GM10266 (cell line): ENCODE measurements around the gene PEAK1.
A peak's percentile ranks its signal among the peaks of the same experiment; 100 is the strongest.
"Not testable (repeated sequence)": the region's sequence is repeated elsewhere in the genome, so short reads cannot be mapped to it uniquely, and the experiment has no call there.

Source experiments
- DNase-seq: peaks from one replicate; pipeline ENCODE4 v3.0.0; 2012; ENCODE audit errors: extremely low spot score
- CTCF ChIP-seq: IDR thresholded peaks from 2 replicates; pipeline ENCODE4 v1.5.1; 2012; ENCODE audit warnings: mild to moderate bottlenecking, low read depth; ENCODE audit not compliant: control insufficient read depth, insufficient read depth; ENCODE audit errors: missing control alignments

PEAK1 gene

GRCh38 chr15:77160562-77161478, 259.1 kb downstream of the PEAK1 start:
- DNase-seq = peak; percentile 14

GRCh38 chr15:77156000-77156399, 263.9 kb downstream of the PEAK1 start:
- DNase-seq = not testable (repeated sequence)

More at GRCh38 chr15:77160562-77161478, 259.1 kb downstream of the PEAK1 start:
- TF ChIP-seq CTCF = no peak

GRCh38 chr15:77148191-77148590, 271.7 kb downstream of the PEAK1 start:
- TF ChIP-seq CTCF = no peak
- DNase-seq = no peak

- no peak for DNase-seq
- TF ChIP-seq CTCF = no peak
Observed at GRCh38 chr15:77145370-77145769, 274.5 kb downstream of the PEAK1 start.

- no peak for DNase-seq
- TF ChIP-seq CTCF = no peak
Observed at GRCh38 chr15:77144492-77145070, 275.3 kb downstream of the PEAK1 start.

- TF ChIP-seq CTCF = no peak
- DNase-seq = no peak
Observed at GRCh38 chr15:77144026-77144425, 275.9 kb downstream of the PEAK1 start.

- no peak for TF ChIP-seq CTCF
- DNase-seq = no peak
Observed at GRCh38 chr15:77143616-77144015, 276.3 kb downstream of the PEAK1 start.
